ENCODE results near the gene FAM171A2.

Gene FAM171A2

GRCh38 chr17:44317545-44317944 lies 46.1 kb downstream of the FAM171A2 start:
- Histone ChIP-seq H3K9ac (ENCODE audit: low read length) (no peak overlapping the region), H3K4me3 (ENCODE audit: low read depth, low read length) (no peak overlapping the region), H3K4me1 (ENCODE audit: control insufficient read depth, insufficient read depth, low read length) (peaks cover 12% of the 10 kb centered on the region), H3K36me3 (ENCODE audit: control insufficient read depth, insufficient read depth, low read length) (peaks cover 32% of the 10 kb centered on the region), H3K9me3 (ENCODE audit: control insufficient read depth, insufficient read depth, low read depth, low read length) (no peaks in the 10 kb centered on the region), H3K27me3 (ENCODE audit: control insufficient read depth, insufficient read depth, low read length) (peaks cover 40% of the 10 kb centered on the region), H3K27ac (ENCODE audit: low read depth, low read length) (no peak overlapping the region)

GRCh38 chr17:44315760-44316731 lies 47.6 kb downstream of the FAM171A2 start:
- peak overlapping the region; percentile 61 for H3K9ac ChIP-seq (ENCODE audit: low read length)
- peak overlapping the region; percentile 71 for H3K4me3 ChIP-seq (ENCODE audit: low read depth, low read length)
- H3K27ac ChIP-seq (ENCODE audit: low read depth, low read length), result no peak overlapping the region

GRCh38 chr17:44314869-44315661 lies 48.6 kb downstream of the FAM171A2 start:
- H3K27me3 ChIP-seq (ENCODE audit: control insufficient read depth, insufficient read depth, low read length), result peaks cover 47% of the 10 kb centered on the region
- peak overlapping the region; percentile 7 for H3K9ac ChIP-seq (ENCODE audit: low read length)
- peaks cover 29% of the 10 kb centered on the region for H3K4me1 ChIP-seq (ENCODE audit: control insufficient read depth, insufficient read depth, low read length)
- no peak overlapping the region for H3K27ac ChIP-seq (ENCODE audit: low read depth, low read length)
- peak overlapping the region; percentile 71 for H3K4me3 ChIP-seq (ENCODE audit: low read depth, low read length)
- H3K36me3 ChIP-seq (ENCODE audit: control insufficient read depth, insufficient read depth, low read length), result peaks cover 8% of the 10 kb centered on the region
- H3K9me3 ChIP-seq (ENCODE audit: control insufficient read depth, insufficient read depth, low read depth, low read length), result no peaks in the 10 kb centered on the region

More at GRCh38 chr17:44315760-44316731, 47.6 kb downstream of the FAM171A2 start:
- H3K9me3 ChIP-seq (ENCODE audit: control insufficient read depth, insufficient read depth, low read depth, low read length), result no peaks in the 10 kb centered on the region
- H3K4me1 ChIP-seq (ENCODE audit: control insufficient read depth, insufficient read depth, low read length), result peaks cover 23% of the 10 kb centered on the region
- H3K27me3 ChIP-seq (ENCODE audit: control insufficient read depth, insufficient read depth, low read length), result peaks cover 44% of the 10 kb centered on the region
- H3K36me3 ChIP-seq (ENCODE audit: control insufficient read depth, insufficient read depth, low read length), result peaks cover 17% of the 10 kb centered on the region

- Histone ChIP-seq H3K4me1 (ENCODE audit: control insufficient read depth, insufficient read depth, low read length) (peaks cover 32% of the 10 kb centered on the region), H3K9me3 (ENCODE audit: control insufficient read depth, insufficient read depth, low read depth, low read length) (no peaks in the 10 kb centered on the region), H3K9ac (ENCODE audit: low read length) (peak overlapping the region; percentile 7)
These were observed 49.2 kb downstream of the FAM171A2 start for GRCh38 chr17:44314524-44314868.

GRCh38 chr17:44314031-44314430 lies 49.6 kb downstream of the FAM171A2 start:
- no peak overlapping the region for H3K4me3 ChIP-seq (ENCODE audit: low read depth, low read length)
- no peaks in the 10 kb centered on the region for H3K9me3 ChIP-seq (ENCODE audit: control insufficient read depth, insufficient read depth, low read depth, low read length)
- H3K9ac ChIP-seq (ENCODE audit: low read length), result no peak overlapping the region
- H3K36me3 ChIP-seq (ENCODE audit: control insufficient read depth, insufficient read depth, low read length), result no peaks in the 10 kb centered on the region
- no peak overlapping the region for H3K27ac ChIP-seq (ENCODE audit: low read depth, low read length)
- H3K27me3 ChIP-seq (ENCODE audit: control insufficient read depth, insufficient read depth, low read length), result peaks cover 49% of the 10 kb centered on the region
- peaks cover 37% of the 10 kb centered on the region for H3K4me1 ChIP-seq (ENCODE audit: control insufficient read depth, insufficient read depth, low read length)

More at GRCh38 chr17:44314524-44314868, 49.2 kb downstream of the FAM171A2 start:
- Histone ChIP-seq H3K27me3 (ENCODE audit: control insufficient read depth, insufficient read depth, low read length) (peaks cover 47% of the 10 kb centered on the region), H3K27ac (ENCODE audit: low read depth, low read length) (no peak overlapping the region), H3K4me3 (ENCODE audit: low read depth, low read length) (peak overlapping the region; percentile 71), H3K36me3 (ENCODE audit: control insufficient read depth, insufficient read depth, low read length) (peaks cover 2% of the 10 kb centered on the region)

GRCh38 chr17:44312396-44313104 lies 51.1 kb downstream of the FAM171A2 start:
- no peaks in the 10 kb centered on the region for H3K9me3 ChIP-seq (ENCODE audit: control insufficient read depth, insufficient read depth, low read depth, low read length)
- no peak overlapping the region for H3K9ac ChIP-seq (ENCODE audit: low read length)
- H3K27ac ChIP-seq (ENCODE audit: low read depth, low read length), result no peak overlapping the region
- H3K4me1 ChIP-seq (ENCODE audit: control insufficient read depth, insufficient read depth, low read length), result peaks cover 40% of the 10 kb centered on the region
- no peak overlapping the region for H3K4me3 ChIP-seq (ENCODE audit: low read depth, low read length)
- H3K36me3 ChIP-seq (ENCODE audit: control insufficient read depth, insufficient read depth, low read length), result no peaks in the 10 kb centered on the region
- H3K27me3 ChIP-seq (ENCODE audit: control insufficient read depth, insufficient read depth, low read length), result peaks cover 49% of the 10 kb centered on the region

GRCh38 chr17:44311562-44312181 lies 52.0 kb downstream of the FAM171A2 start:
- peaks cover 49% of the 10 kb centered on the region for H3K27me3 ChIP-seq (ENCODE audit: control insufficient read depth, insufficient read depth, low read length)
- H3K9me3 ChIP-seq (ENCODE audit: control insufficient read depth, insufficient read depth, low read depth, low read length), result no peaks in the 10 kb centered on the region
- H3K9ac ChIP-seq (ENCODE audit: low read length), result no peak overlapping the region
- no peak overlapping the region for H3K4me3 ChIP-seq (ENCODE audit: low read depth, low read length)
- H3K36me3 ChIP-seq (ENCODE audit: control insufficient read depth, insufficient read depth, low read length), result no peaks in the 10 kb centered on the region
- peaks cover 45% of the 10 kb centered on the region for H3K4me1 ChIP-seq (ENCODE audit: control insufficient read depth, insufficient read depth, low read length)
- no peak overlapping the region for H3K27ac ChIP-seq (ENCODE audit: low read depth, low read length)

- H3K27ac ChIP-seq (ENCODE audit: low read depth, low read length), result no peak overlapping the region
- peaks cover 40% of the 10 kb centered on the region for H3K27me3 ChIP-seq (ENCODE audit: control insufficient read depth, insufficient read depth, low read length)
- peaks cover 42% of the 10 kb centered on the region for H3K4me1 ChIP-seq (ENCODE audit: control insufficient read depth, insufficient read depth, low read length)
- no peak overlapping the region for H3K4me3 ChIP-seq (ENCODE audit: low read depth, low read length)
- H3K9ac ChIP-seq (ENCODE audit: low read length), result no peak overlapping the region
- H3K9me3 ChIP-seq (ENCODE audit: control insufficient read depth, insufficient read depth, low read depth, low read length), result no peaks in the 10 kb centered on the region
- no peaks in the 10 kb centered on the region for H3K36me3 ChIP-seq (ENCODE audit: control insufficient read depth, insufficient read depth, low read length)
These were observed 52.9 kb downstream of the FAM171A2 start for GRCh38 chr17:44310609-44311376.

GRCh38 chr17:44310188-44310587 lies 53.5 kb downstream of the FAM171A2 start:
- Histone ChIP-seq H3K36me3 (ENCODE audit: control insufficient read depth, insufficient read depth, low read length) (no peaks in the 10 kb centered on the region), H3K9ac (ENCODE audit: low read length) (no peak overlapping the region), H3K4me1 (ENCODE audit: control insufficient read depth, insufficient read depth, low read length) (peaks cover 39% of the 10 kb centered on the region), H3K27me3 (ENCODE audit: control insufficient read depth, insufficient read depth, low read length) (peaks cover 37% of the 10 kb centered on the region), H3K27ac (ENCODE audit: low read depth, low read length) (no peak overlapping the region), H3K9me3 (ENCODE audit: control insufficient read depth, insufficient read depth, low read depth, low read length) (no peaks in the 10 kb centered on the region), H3K4me3 (ENCODE audit: low read depth, low read length) (no peak overlapping the region)

GRCh38 chr17:44309472-44309871 lies 54.2 kb downstream of the FAM171A2 start:
- no peak overlapping the region for H3K9ac ChIP-seq (ENCODE audit: low read length)
- peak overlapping the region; percentile 52; the same call in 1 of the 2 replicates for H3K4me3 ChIP-seq (ENCODE audit: low read depth, low read length)
- no peaks in the 10 kb centered on the region for H3K36me3 ChIP-seq (ENCODE audit: control insufficient read depth, insufficient read depth, low read length)
- peaks cover 30% of the 10 kb centered on the region for H3K27me3 ChIP-seq (ENCODE audit: control insufficient read depth, insufficient read depth, low read length)
- peaks cover 36% of the 10 kb centered on the region for H3K4me1 ChIP-seq (ENCODE audit: control insufficient read depth, insufficient read depth, low read length)
- H3K27ac ChIP-seq (ENCODE audit: low read depth, low read length), result no peak overlapping the region
- H3K9me3 ChIP-seq (ENCODE audit: control insufficient read depth, insufficient read depth, low read depth, low read length), result no peaks in the 10 kb centered on the region
